Measurements from ENCODE around the gene TMEM150A. TPM values are rescaled to one million over a fixed set of nuclear protein-coding genes. Genes with fewer than 3 reads are reported as not detected.

Gene TMEM150A
- total RNA-seq, 3 donors from 2014 or later, result 20.8 to 40.0 (median 22.6) TPM

DNA sequence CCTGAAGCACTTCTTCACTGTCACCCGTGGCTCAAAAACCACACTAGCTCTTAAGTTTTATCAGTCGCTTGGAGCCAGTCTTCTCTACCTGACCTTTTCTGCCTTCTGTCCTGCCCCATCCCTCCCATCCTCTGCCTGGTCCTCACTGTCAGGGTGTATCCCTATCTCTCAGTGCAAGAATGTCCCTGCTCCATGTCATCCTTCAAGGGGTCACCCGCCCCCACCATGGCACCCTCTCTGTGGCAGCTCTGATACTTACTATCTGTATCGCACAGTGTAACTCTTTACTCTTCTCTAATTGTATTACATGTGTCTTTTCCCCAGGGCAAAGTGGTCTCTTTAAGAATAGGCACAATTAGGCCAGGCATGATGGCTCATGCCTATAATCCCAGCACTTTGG, 13.9 kb downstream of the TMEM150A start:
- no peaks in the 10 kb centered on the region for H3K27me3 ChIP-seq
- no peak for TF ChIP-seq POLR2AphosphoS5 (IDR thresholded peaks at IDR 0.05)
- no peak for TF ChIP-seq CTCF (IDR thresholded peaks at IDR 0.05)
- TF ChIP-seq POLR2A (IDR thresholded peaks at IDR 0.05), result no peak
- no peaks in the 10 kb centered on the region for H3K9me3 ChIP-seq
- H3K27ac ChIP-seq, result peak overlapping the region; percentile 86 to 91
- H3K4me3 ChIP-seq, result no peak overlapping the region
- H3K4me1 ChIP-seq, result peaks cover 8 to 24% of the 10 kb centered on the region in 2 donors
- DNase-seq (ENCODE audit: low spot score in 2 of 2), result no peak
- no peaks in the 10 kb centered on the region for H3K36me3 ChIP-seq
- intact Hi-C loops (cut with DNase I; ENCODE audit: low total_unique reads), result no loop called here

- intact Hi-C loops (cut with DNase I; ENCODE audit: low total_unique reads), result no loop called here
- no peaks in the 10 kb centered on the region for H3K36me3 ChIP-seq
- no peak overlapping the region for H3K4me3 ChIP-seq
- peaks cover 8 to 24% of the 10 kb centered on the region in 2 donors for H3K4me1 ChIP-seq
- no peaks in the 10 kb centered on the region for H3K9me3 ChIP-seq
- peak overlapping the region; percentile 86 to 91 for H3K27ac ChIP-seq
- TF ChIP-seq POLR2AphosphoS5 (IDR thresholded peaks at IDR 0.05), result no peak
- TF ChIP-seq POLR2A (IDR thresholded peaks at IDR 0.05), result no peak
- no peak for TF ChIP-seq CTCF (IDR thresholded peaks at IDR 0.05)
- no peak for DNase-seq (ENCODE audit: low spot score in 2 of 2)
- no peaks in the 10 kb centered on the region for H3K27me3 ChIP-seq
Observed at GRCh38 chr2:85588236-85588635, 14.3 kb downstream of the TMEM150A start.

- TF ChIP-seq CTCF (IDR thresholded peaks at IDR 0.05), result no peak
- no peak for TF ChIP-seq POLR2A (IDR thresholded peaks at IDR 0.05)
- TF ChIP-seq POLR2AphosphoS5 (IDR thresholded peaks at IDR 0.05), result no peak
- H3K36me3 ChIP-seq, result no peaks in the 10 kb centered on the region
- H3K4me3 ChIP-seq, result peak overlapping the region; percentile 56 to 78 (median 61)
- H3K4me1 ChIP-seq, result peaks cover 5 to 12% of the 10 kb centered on the region in 2 donors
- H3K9me3 ChIP-seq, result no peaks in the 10 kb centered on the region
- H3K27ac ChIP-seq, result peak overlapping the region; percentile 86 to 94
- intact Hi-C loops (cut with DNase I; ENCODE audit: low total_unique reads), result no loop called here
- DNase-seq (ENCODE audit: low spot score in 2 of 2), result no peak
- H3K27me3 ChIP-seq, result no peaks in the 10 kb centered on the region
Observed at GRCh38 chr2:85585781-85586105, 16.8 kb downstream of the TMEM150A start.

DNA sequence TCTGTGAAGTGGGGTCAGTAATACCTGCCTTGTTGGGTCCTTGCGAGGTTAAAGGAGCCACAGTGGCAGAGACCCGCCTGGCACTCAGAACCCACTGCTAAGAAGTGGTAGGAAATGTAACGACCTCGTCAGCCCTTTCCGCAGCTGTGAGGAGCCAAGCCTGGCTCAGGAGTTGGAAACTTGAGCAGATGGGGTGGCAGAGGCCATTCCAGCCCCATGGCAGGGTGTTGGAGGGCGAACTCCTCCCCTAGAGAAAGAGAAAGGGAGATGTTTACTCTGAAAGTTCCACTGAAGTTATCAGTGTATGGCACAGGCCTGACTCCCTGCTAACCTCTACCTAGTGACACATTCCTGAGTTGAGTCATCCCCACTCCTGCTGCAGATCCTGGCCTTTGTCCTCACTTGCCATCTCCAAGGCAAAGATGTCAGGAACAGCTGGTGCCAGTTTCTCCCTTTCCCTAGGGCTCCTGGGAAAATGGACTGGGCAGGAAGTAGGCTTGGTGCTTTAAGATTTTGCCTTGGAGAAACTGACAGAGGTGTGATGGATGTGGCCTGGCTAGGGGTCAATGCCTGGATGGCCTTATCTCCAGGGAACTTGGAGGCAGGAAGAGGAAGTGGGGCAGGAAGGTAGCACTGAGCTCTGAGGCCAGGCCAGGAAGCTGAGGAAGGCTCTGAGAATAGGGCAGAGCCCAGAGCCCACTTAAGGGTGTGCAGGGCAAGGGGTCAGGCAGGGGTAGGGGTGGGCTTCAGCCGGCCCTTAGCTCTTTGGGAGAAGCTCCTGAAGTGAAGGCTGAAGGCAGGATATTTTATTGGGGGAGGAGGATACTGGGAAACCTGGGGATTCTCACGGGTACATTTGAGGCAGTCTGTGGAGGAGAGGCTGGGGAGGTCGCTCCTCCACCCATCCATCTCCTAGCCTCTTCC, 17.4 kb downstream of the TMEM150A start:
- Histone ChIP-seq H3K27me3 (no peaks in the 10 kb centered on the region), H3K4me3 (peak overlapping the region; percentile 56 to 78 (median 61)), H3K9me3 (no peaks in the 10 kb centered on the region), H3K4me1 (peaks cover 2 to 7% of the 10 kb centered on the region in 2 donors), H3K27ac (peak overlapping the region; percentile 86 to 94), H3K36me3 (no peaks in the 10 kb centered on the region)
- intact Hi-C loops (cut with DNase I; ENCODE audit: low total_unique reads), result no loop called here
- DNase-seq (ENCODE audit: low spot score in 2 of 2), result no peak
- no peak for TF ChIP-seq CTCF (IDR thresholded peaks at IDR 0.05)
- TF ChIP-seq POLR2AphosphoS5 (IDR thresholded peaks at IDR 0.05), result no peak
- no peak for TF ChIP-seq POLR2A (IDR thresholded peaks at IDR 0.05)

GRCh38 chr2:85584354-85584856, 18.1 kb downstream of the TMEM150A start, which contains the start of gene VAMP5:
VAMP5 (plus strand) TSS chr2:85584431; CDS start chr2:85584491, 60 bp downstream.
- Histone ChIP-seq H3K4me3 (peak within 1 kb of the TSS; percentile 56 to 78 (median 61)), H3K36me3 (no peaks in the 10 kb centered on the region), H3K27me3 (no peaks in the 10 kb centered on the region), H3K27ac (peak within 1 kb of the TSS; percentile 86 to 94), H3K9me3 (no peaks in the 10 kb centered on the region), H3K4me1 (peaks cover 5 to 12% of the 10 kb centered on the region in 2 donors)
- DNase-seq (ENCODE audit: low spot score in 2 of 2), result no peak
- intact Hi-C loops (cut with DNase I; ENCODE audit: low total_unique reads), result no loop called here
- no peak for TF ChIP-seq CTCF (IDR thresholded peaks at IDR 0.05)
- no peak for TF ChIP-seq POLR2A (IDR thresholded peaks at IDR 0.05)
- TF ChIP-seq POLR2AphosphoS5 (IDR thresholded peaks at IDR 0.05), result no peak
